NCI-H187 treated with DMSO at 0.1 percent for 48 hours (cell line): ENCODE measurements around the gene SFSWAP.

Source experiments
- DNase-seq: peaks from one replicate; lab custom pipeline; 2025; lab: John Stamatoyannopoulos, UW

SFSWAP gene

GRCh38 chr12:131835616-131836171 is 124.8 kb downstream of the SFSWAP start:
- no peak for DNase-seq

- no peak for DNase-seq
These were observed 125.3 kb downstream of the SFSWAP start for GRCh38 chr12:131836193-131836592.

GRCh38 chr12:131836714-131837397 is 126.0 kb downstream of the SFSWAP start:
- no peak for DNase-seq

GRCh38 chr12:131840643-131841416 is 129.9 kb downstream of the SFSWAP start:
- DNase-seq = no peak

- DNase-seq = no peak
These were observed 130.7 kb downstream of the SFSWAP start for GRCh38 chr12:131841547-131841946.

GRCh38 chr12:131842169-131842568 is 131.3 kb downstream of the SFSWAP start:
- no peak for DNase-seq

- no peak for DNase-seq
These were observed 132.6 kb downstream of the SFSWAP start for GRCh38 chr12:131843527-131843926.

- DNase-seq = no peak
These were observed 133.2 kb downstream of the SFSWAP start for GRCh38 chr12:131844140-131844539.

- no peak for DNase-seq
These were observed 133.8 kb downstream of the SFSWAP start for GRCh38 chr12:131844656-131845055.

- DNase-seq = no peak
These were observed 134.2 kb downstream of the SFSWAP start for GRCh38 chr12:131845121-131845520.

GRCh38 chr12:131847456-131847855 is 136.6 kb downstream of the SFSWAP start:
- DNase-seq = no peak

- DNase-seq = no peak
These were observed 137.9 kb downstream of the SFSWAP start for GRCh38 chr12:131848753-131849152.
